ENCODE results near the gene MAML3.

GRCh38 chr4:139957986-139958738 is 195.8 kb downstream of the MAML3 start:
- TF ChIP-seq POLR2A (IDR thresholded peaks at IDR 0.05), result no peak
- no peak for TF ChIP-seq CTCF (IDR thresholded peaks at IDR 0.05 in 8 of 11, conservative IDR thresholded peaks at IDR 0.05 in 3 of 11)

All from spleen (tissue), 7 donors.